HL-60 (cell line): ENCODE results near the gene HOXB3.

Experiments used
- DNase-seq, 2 experiments: peaks; one replicate each; pipeline ENCODE4 v3.0.0-alpha.2; 2010 to 2020; ENCODE audit warnings: low read depth in 1 of 2, low spot score in 1 of 2
- H3K27ac ChIP-seq: fragments of 250-450 bp; sonication (Bioruptor Pico); replicated peaks from 2 replicates; pipeline ENCODE4 v1.5.1; 2020; ENCODE audit warnings: mild to moderate bottlenecking, moderate library complexity
- H3K27me3 ChIP-seq: fragments of 250-450 bp; sonication (Bioruptor Pico); 2 replicates; pipeline ENCODE4 v1.5.1; 2021; ENCODE audit warnings: mild to moderate bottlenecking, moderate library complexity; ENCODE audit not compliant: insufficient read depth, poor library complexity, severe bottlenecking
- H3K4me3 ChIP-seq: replicated peaks from 2 replicates; pipeline ENCODE4 v1.5.1; 2011; ENCODE audit warnings: mild to moderate bottlenecking, control low read depth, low read length; ENCODE audit not compliant: insufficient read depth
- GABPA ChIP-seq: IDR thresholded peaks from 2 replicates; pipeline ENCODE4 v1.6.1; 2012; ENCODE audit warnings: low read depth
- POLR2AphosphoS5 ChIP-seq: IDR thresholded peaks from 2 replicates; pipeline ENCODE4 v1.6.1; 2012; ENCODE audit warnings: low read depth
- SPI1 ChIP-seq: IDR thresholded peaks from 2 replicates; pipeline ENCODE4 v1.6.1; 2012; ENCODE audit warnings: low read depth, mild to moderate bottlenecking, borderline replicate concordance
- TF ChIP-seq, protein P1 (sequence below): IDR thresholded peaks from one replicate; pipeline ENCODE4 v1.5.1; 2011; ENCODE audit warnings: low read length, control low read depth, inconsistent platforms; ENCODE audit not compliant: insufficient read depth
- TF ChIP-seq, protein P2 (sequence below): IDR thresholded peaks from 2 replicates; pipeline ENCODE4 v1.6.1; 2012; ENCODE audit warnings: low read depth; ENCODE audit not compliant: insufficient replicate concordance

Gene HOXB3

DNA sequence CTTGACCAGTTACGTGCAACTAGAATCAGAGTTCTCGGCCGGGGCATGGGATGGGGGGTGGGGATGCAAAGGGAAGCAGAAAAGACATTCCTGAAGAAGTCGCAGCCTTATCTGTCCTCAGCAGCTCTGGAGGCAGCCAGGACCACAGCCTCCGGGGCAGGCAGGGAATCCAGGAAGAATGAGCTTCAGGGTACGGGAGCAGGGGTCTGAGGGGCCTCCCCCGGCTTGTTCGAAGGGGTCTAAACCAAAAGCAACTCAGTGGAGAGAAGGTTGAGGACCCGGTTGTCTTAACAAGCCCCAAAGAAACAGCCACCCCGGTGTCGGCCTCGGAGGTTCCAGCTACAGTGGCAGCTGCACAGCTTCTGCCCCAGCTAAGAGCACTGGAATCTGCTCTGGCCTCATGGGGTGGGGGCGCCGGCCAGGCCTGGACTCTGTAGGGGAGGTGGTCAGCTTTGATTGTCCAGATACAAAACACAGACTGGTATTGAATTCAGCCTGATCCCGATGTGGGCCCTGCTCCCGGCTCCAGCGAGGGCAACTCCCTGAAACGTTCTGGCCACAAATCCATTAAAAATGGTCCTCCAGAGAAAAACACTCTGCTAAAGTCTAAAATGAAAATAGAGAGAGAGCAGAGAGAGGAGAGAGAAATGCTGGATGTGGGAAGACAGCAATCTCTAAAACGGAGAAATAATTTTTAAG is 19.6 kb downstream of the HOXB3 start:
- H3K27ac ChIP-seq: no peak overlapping the region
- H3K4me3 ChIP-seq: no peak overlapping the region
- DNase-seq: no peak
- TF ChIP-seq GABPA (no peak), POLR2AphosphoS5 (no peak), SPI1 (no peak)
- TF ChIP-seq, protein P1, sequence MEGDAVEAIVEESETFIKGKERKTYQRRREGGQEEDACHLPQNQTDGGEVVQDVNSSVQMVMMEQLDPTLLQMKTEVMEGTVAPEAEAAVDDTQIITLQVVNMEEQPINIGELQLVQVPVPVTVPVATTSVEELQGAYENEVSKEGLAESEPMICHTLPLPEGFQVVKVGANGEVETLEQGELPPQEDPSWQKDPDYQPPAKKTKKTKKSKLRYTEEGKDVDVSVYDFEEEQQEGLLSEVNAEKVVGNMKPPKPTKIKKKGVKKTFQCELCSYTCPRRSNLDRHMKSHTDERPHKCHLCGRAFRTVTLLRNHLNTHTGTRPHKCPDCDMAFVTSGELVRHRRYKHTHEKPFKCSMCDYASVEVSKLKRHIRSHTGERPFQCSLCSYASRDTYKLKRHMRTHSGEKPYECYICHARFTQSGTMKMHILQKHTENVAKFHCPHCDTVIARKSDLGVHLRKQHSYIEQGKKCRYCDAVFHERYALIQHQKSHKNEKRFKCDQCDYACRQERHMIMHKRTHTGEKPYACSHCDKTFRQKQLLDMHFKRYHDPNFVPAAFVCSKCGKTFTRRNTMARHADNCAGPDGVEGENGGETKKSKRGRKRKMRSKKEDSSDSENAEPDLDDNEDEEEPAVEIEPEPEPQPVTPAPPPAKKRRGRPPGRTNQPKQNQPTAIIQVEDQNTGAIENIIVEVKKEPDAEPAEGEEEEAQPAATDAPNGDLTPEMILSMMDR: no peak
- TF ChIP-seq, protein P2, sequence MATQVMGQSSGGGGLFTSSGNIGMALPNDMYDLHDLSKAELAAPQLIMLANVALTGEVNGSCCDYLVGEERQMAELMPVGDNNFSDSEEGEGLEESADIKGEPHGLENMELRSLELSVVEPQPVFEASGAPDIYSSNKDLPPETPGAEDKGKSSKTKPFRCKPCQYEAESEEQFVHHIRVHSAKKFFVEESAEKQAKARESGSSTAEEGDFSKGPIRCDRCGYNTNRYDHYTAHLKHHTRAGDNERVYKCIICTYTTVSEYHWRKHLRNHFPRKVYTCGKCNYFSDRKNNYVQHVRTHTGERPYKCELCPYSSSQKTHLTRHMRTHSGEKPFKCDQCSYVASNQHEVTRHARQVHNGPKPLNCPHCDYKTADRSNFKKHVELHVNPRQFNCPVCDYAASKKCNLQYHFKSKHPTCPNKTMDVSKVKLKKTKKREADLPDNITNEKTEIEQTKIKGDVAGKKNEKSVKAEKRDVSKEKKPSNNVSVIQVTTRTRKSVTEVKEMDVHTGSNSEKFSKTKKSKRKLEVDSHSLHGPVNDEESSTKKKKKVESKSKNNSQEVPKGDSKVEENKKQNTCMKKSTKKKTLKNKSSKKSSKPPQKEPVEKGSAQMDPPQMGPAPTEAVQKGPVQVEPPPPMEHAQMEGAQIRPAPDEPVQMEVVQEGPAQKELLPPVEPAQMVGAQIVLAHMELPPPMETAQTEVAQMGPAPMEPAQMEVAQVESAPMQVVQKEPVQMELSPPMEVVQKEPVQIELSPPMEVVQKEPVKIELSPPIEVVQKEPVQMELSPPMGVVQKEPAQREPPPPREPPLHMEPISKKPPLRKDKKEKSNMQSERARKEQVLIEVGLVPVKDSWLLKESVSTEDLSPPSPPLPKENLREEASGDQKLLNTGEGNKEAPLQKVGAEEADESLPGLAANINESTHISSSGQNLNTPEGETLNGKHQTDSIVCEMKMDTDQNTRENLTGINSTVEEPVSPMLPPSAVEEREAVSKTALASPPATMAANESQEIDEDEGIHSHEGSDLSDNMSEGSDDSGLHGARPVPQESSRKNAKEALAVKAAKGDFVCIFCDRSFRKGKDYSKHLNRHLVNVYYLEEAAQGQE: no peak
- H3K27me3 ChIP-seq: peaks cover 71% of the 10 kb centered on the region

DNA sequence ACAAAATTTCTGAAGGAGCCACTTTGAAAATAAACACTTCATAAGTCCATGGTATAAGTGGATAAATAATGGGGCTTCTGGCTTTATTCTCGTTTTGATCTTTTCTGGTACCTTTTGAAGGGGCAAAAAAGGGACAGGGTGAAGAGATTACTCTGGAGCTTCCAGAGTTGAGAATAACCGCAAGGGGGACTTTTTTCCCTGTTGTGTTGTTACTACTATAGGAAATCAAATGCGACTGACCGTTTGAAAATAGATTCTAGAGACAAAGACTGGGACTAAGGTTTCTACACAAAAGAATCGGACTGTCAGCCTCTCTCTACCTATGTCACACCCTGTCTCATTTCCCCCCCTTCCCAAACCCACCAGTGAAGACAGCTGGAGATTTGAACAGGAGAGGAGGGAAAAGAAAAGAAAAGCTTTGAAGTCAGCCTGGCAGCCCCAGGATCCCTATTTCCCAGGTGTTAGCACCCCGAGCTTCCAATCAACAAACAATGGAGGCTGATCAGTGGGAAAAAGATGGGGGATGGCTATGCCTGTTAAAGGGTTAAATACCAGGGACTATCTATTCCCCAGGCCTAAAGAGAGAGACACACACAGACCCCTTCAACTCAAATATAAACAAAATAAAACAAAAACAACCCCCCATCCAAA is 20.2 kb downstream of the HOXB3 start:
- TF ChIP-seq, protein P2: no peak
- TF ChIP-seq SPI1: no peak
- TF ChIP-seq GABPA: no peak
- TF ChIP-seq, protein P1: no peak
- no peak for TF ChIP-seq POLR2AphosphoS5
- H3K4me3 ChIP-seq: no peak overlapping the region
- H3K27ac ChIP-seq: no peak overlapping the region
- DNase-seq: no peak
- peaks cover 70% of the 10 kb centered on the region for H3K27me3 ChIP-seq

DNA sequence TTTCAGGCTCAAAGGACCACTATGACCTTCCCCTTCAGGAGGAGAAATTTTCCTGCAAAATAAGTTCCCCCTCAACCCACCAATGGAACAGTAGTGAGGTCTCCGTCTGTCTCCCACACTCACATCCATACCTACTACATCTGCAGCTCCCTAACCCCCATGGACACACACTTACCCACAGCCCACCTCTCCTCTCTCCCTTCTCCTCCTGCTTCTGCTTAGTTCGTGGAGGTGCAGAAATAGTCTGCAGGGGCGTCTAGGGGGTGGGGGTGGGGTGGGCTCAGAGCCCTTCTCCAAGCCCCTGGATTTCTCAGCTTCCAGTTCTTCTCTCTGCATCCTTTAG is 20.8 kb downstream of the HOXB3 start:
- Histone ChIP-seq H3K4me3 (no peak overlapping the region), H3K27ac (no peak overlapping the region), H3K27me3 (peaks cover 68% of the 10 kb centered on the region)
- no peak for TF ChIP-seq SPI1
- no peak for TF ChIP-seq GABPA
- TF ChIP-seq, protein P2: no peak
- TF ChIP-seq, protein P1: no peak
- no peak for TF ChIP-seq POLR2AphosphoS5
- DNase-seq: no peak
